GM21825 (cell line): ENCODE measurements around the gene CENPM.
A peak's percentile ranks its signal among the peaks of the same experiment; 100 is the strongest.

Experiments
- ATAC-seq: cut with Tn5 transposase; IDR thresholded peaks from one replicate; pipeline ENCODE4 v1.9.1; 2021; ENCODE audit warnings: mild to moderate bottlenecking, moderate library complexity; ENCODE audit not compliant: unreplicated experiment

The CENPM gene, protein sequence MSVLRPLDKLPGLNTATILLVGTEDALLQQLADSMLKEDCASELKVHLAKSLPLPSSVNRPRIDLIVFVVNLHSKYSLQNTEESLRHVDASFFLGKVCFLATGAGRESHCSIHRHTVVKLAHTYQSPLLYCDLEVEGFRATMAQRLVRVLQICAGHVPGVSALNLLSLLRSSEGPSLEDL

GRCh38 chr22:41946629-41947423 lies at the start of gene CENPM:
Gene CENPM, minus strand, starts transcription at chr22:41947152. Its CDS starts 76 bp downstream, at chr22:41947076.
- ATAC-seq, result peak; percentile 67

GRCh38 chr22:41995211-41995610 lies 48.3 kb upstream of the CENPM start:
- ATAC-seq, result no peak

GRCh38 chr22:41992496-41992895 lies 45.5 kb upstream of the CENPM start:
- no peak for ATAC-seq

DNA sequence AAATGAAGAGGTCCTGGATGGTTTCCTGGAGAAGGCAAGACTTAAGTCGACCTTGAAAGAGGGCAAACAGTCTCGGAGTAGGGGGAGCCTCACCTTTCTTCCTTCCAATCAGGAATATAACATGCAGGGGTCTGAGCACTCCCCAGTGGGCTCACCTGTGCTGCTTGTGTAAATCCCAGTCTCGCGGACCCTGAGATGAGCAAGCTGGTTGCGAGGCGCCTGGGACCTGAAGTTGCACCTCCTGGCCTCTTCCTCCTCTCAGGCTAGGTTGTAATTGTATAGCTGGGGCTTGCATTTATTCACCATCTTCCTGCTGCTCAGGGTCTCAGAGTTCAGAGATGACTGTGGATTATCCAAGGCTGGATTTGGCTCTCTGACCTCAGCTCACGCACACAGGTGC lies 44.2 kb upstream of the CENPM start:
- ATAC-seq, result no peak

DNA sequence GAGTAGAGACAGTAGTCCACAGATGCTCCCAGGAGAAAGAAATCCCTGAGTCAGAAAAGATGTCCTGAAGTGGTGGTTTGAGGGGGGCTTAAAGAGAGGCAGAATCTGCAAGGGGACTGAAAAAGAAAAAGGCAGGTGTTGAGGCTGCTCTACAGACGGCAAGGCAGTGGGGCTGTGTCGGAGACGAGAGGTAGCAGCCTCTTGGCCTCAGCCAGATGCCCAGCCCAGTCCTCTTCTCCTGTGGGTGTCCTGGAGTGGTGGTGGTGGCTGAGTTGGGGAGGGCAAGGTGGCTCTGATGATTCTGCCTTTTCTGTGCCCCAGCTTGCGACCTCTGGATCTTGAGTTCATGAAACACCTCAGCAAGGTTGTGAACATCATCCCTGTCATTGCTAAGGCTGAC lies 42.3 kb upstream of the CENPM start:
- ATAC-seq, result no peak

- ATAC-seq, result no peak
These were observed 40.3 kb upstream of the CENPM start for GRCh38 chr22:41987276-41987675.

DNA sequence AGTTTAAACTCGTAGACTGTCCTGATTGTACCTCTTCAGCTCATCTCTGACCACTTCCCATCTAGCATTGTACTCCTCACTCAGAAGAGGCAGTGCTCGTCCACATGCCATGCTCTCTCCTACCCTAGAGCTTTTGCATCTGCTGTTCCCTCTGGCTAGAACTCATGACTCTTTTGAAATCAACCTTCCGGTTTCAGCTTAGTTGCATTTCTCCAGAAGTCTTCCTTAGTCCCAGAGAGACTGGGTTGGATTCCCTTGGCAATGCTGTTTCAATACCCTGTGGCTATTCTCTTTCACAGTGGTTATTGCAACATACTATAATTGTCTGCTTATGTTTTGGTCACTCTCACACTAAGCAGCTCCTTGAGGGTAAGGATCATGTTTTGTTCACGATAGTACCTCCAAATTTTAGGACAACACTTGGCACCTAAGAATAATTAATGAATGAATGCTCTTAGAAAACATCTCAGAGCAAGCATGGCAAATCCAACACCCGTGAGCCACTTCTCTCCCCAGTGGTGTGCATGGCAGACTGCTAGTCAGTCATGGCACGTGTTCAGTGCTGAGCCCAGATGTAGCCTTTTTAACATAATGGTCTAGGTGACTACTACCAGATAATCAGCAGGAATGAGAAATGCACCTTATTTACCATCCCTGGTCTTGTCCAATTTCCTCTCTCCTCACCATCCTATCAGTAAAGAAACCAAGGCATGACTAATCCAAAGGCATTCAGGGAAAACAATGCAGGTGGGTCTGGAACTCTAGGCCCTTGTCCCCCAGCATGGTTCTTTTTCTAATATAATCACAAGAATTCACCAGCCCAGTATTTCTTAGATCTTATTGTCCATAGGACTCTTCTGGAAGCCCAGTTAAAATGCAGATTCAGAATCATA lies 36.8 kb upstream of the CENPM start:
- no peak for ATAC-seq

DNA sequence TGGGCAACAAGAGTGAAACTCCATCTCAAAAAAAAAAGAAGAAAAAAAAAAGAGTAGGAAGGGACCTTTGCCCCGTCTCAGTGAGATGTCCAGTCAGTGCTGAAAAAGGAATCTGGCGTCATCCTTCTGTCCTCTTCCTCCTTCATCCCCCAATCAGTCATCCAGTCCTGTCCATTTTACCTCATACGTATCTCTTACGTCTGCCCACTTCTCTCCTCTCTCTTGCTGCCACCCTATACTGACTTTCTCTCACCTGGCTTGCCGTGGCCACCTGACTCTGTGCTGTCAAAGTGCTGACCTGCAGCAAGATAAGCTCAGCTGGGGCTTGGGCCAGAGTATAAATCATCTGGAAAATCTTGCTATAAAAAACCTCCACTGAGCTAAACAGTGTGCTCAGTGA lies 35.9 kb upstream of the CENPM start:
- no peak for ATAC-seq

DNA sequence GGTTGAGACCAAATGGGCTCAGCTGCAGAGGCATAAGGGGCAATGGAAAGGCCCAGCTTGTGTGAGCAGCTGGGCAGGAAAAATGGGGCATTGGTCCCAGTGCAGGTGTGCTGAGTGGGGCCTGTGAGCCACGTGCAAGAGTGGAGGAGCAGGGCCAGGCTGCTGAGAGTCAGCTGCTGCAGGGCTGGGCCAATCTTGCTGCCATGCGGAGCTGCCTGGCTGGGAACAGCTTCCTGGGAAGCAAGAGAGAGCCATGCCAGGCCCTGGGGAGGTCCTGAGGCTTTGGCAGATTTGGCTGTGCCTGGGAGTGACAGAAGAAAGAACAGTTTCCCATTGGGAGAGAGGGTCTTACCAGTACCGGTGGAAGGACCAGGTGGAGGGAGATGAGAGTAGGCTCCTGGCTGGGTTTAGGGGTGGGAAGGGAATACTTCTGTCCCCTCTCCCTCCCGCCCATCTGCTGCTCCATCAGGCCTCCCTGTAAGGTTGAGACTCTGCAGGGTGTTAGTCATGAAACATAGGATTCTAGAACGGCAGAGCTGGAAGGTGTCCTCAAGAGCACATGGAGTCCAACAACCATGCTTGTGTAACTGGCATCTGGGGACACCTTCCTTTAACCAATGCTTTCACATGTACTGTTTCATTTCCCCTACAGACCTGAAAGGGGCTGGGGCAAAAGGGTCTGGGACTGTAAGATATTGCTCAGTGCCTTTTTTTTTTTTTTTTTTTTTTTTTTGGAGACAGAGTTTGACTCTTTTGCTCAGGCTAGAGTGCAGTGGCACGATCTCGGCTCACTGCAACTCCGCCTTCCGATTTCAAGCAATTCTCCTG lies 32.7 kb upstream of the CENPM start:
- no peak for ATAC-seq

DNA sequence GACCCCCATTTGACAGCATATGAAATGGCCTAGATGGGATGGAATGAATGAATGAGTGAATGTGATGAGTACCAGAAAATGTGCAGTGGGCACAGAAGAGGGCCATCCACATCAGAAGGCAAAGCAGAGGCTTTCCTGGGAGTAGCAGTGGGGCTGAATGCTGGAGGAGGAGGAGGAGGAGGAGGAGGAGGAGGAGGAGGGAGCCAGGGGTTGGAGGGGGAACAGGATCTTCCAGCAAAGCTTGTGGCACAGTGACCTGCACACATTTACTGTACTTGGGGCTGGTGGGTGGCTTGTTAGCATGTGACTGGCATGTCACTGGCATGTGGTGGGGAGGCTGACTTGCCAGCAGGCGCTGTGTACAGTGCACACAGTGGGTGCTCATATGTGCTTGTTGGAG lies 31.8 kb upstream of the CENPM start:
- ATAC-seq, result no peak

- ATAC-seq, result no peak
These were observed 30.1 kb upstream of the CENPM start for GRCh38 chr22:41976961-41977566.

DNA sequence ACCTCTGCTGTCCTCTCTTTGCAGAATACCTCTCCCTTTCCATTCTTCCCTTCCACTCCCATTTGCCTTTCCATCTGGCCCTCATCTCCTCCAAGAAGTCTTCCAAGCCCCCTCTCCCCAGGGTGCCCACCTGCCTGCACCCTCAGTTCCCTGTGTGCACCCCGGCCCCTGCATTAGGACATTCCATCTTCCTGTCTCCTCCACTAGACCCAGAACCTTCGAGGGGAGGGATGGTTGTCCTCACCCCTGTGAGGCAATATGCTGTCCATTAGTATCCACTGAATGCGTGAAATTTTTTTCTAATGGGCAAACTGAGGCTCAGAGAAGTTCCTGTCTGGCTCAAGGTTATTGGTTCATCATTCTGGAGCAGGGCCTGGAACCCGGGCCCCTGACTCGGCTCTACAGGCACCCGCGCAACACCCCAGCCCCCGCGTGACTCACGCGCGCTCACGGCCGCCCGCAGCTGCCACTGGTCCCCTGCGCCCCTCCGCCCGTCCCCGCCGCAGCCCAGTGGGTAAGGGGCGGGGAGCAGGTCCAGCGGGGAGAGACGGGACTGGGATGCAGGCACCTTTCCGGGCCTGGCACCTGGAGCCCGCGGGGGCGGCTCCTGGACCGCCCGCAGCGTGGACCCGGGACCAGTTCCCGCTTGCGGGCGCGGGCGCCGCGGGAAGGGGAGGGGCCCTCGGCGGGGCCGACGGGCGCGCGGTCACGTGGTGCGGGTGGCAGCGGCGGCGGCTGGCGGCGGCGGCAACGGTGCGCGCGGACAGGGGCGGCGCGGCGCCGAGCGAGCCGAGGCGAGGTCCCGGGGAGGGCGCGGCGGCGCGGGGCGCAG lies 29.3 kb upstream of the CENPM start:
- no peak for ATAC-seq

DNA sequence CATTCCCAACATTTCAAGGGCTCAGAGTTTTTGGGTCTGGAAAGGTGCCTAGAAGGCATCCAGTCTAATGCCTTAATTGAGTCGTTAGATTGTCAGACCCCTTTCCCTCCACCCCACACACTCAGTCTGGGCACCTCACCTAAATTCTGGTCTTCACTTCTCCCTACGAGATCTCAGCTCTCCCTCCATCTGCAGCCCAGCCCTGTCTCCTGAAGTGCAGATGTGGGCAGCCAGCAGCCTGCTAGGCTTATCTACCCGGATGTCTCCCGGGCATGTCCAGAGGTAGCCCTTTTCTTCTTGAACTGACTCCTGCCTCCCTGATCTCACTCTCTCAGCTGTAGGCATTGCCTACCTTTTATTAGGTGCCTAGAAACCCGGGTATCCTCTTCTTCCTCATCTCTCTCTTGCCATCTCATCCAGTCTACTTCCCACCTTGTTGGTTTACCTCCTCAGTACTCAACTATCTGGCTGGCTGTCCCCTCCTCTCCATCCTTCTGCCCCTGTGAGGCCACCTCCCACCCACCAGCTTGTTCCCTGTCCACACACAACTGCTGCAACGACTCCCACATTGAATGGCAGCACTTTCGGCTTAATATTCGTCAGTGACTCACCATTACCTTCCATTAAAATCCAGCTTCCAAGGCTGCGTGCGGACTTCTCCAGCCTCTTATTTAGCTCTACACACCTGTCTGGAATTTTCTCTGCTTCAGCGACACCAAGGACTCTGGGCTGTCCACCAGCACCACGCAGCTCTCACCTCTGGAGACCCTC lies 28.5 kb upstream of the CENPM start:
- ATAC-seq, result no peak

GRCh38 chr22:41974691-41975290 lies 27.8 kb upstream of the CENPM start:
- ATAC-seq, result no peak

GRCh38 chr22:41971431-41971830 lies 24.5 kb upstream of the CENPM start:
- ATAC-seq, result no peak

DNA sequence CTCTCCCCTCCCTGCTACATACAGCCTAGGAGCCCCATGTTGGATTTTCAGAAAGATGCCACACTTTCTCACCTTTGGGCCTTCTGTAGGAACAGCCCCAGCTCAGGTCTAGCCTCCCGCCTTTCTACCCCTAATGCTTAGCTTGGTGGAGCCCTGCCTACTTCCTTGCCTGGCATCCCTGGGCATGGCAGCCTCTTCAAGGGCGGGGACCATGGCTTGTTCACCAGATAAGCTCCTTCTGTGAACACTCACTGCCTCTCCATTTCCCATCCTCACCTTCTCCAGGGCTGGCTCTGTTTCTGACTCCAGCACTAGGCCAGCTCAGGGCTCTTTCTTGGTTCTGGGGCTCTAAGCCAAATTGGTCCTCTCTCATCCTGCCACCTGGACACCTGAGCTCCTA lies 23.6 kb upstream of the CENPM start:
- no peak for ATAC-seq

- no peak for ATAC-seq
These were observed 22.2 kb upstream of the CENPM start, which contains the start of gene SEPTIN3 for GRCh38 chr22:41969110-41969646. Gene SEPTIN3, plus strand, starts transcription at chr22:41969443. Its CDS starts 2,050 bp downstream, at chr22:41971493.

- ATAC-seq, result no peak
These were observed 21.6 kb upstream of the CENPM start for GRCh38 chr22:41968601-41969000.
